ENCODE results near the gene KLHL24. TPM values are rescaled to one million over a fixed set of nuclear protein-coding genes. Genes with fewer than 3 reads are reported as not detected.

The KLHL24 gene, protein sequence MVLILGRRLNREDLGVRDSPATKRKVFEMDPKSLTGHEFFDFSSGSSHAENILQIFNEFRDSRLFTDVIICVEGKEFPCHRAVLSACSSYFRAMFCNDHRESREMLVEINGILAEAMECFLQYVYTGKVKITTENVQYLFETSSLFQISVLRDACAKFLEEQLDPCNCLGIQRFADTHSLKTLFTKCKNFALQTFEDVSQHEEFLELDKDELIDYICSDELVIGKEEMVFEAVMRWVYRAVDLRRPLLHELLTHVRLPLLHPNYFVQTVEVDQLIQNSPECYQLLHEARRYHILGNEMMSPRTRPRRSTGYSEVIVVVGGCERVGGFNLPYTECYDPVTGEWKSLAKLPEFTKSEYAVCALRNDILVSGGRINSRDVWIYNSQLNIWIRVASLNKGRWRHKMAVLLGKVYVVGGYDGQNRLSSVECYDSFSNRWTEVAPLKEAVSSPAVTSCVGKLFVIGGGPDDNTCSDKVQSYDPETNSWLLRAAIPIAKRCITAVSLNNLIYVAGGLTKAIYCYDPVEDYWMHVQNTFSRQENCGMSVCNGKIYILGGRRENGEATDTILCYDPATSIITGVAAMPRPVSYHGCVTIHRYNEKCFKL
- 66.5 and 67.5 TPM in 2 replicates for total RNA-seq

DNA sequence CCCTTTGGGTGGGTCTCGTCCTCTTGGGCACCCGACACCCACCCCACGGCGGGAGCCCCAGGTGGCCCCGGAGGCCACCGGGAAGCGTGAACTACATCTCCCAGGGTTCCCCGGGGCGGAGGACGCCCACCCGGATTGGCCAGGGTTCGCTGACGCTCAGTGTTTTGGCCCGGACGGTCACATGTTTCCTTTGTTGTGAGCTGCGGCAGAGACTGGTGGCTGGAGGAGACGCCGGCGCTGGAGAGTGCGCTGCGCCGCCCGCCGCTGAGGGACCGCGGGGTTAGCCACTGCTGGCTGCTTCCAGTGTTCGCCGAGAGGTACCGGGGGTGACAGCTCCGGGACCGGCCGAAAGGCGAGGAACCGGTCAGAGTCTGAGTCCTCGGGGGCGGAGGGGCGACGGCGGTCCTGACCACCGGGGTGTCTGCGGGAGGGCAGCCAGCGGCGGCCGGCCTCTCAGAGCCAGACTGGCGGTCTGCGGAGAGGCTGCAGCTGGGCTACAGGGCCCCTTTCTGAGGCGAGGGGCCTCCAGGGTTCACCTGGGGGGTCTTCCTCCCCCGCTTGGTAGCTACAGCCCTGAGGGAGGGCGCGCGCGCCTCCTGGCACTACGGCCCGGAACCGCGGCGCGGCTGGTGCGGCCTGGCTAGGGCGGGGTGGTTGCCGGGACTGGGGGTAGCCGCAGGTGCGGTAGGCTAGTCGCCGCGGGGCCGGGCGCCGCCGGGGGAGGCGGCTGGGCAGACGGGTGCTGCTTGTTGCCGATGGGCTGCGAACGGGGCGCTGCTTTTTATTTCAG is at the start of gene KLHL24:
Gene KLHL24 (plus strand): TSS at position 193 of the 790 bp plus-strand sequence. CDS start 14,734 bp downstream, outside the sequence.

DNA sequence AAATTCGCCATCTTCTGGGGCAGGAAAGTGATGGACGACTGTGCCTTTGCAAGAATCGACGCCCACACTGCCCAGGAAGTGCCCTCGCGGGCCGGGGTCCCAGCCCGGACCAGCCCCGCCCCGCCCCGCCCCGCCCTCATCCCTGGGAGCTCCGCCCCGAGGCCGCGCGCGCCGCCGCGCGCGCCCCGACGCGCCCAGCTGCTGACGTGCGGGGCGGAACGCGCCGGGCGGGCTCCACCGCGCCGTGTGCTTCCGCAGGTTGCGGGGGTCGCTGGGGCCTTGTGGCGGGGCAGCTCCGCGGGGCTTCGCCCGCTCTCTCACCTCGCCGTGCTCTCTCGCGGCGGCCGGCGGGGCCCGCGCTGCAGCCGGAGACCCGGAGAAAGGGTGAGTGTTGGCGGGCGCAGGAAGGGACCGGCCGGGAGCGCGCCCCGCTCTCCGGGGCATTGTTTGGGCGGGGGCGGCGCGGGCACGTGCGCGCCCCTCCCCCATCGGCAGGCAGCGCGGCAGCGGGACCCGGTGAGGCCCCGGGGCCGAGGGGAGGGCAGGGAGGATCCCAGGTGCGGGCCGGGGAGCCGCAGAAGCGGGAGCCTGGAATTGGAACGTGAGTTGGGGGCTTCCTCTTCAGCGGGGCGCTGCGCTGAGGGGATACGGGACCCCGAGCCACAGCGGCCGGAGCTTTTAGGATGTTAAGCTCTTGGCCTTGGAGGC is 62.3 kb downstream of the KLHL24 start, which contains the start of gene YEATS2:
Gene YEATS2 (plus strand): TSS at position 188 of the 708 bp plus-strand sequence. CDS start 17,366 bp downstream, outside the sequence.

Other genes starting within 250 kb of the KLHL24 start
- 0.15 TPM in 1 of 2 replicates, not detected in the other for gene MCF2L2, start 207.0 kb upstream of the KLHL24 start, total RNA-seq
- gene KLHL6, start 79.9 kb upstream of the KLHL24 start, total RNA-seq = not detected in 2 replicates
- 24.7 and 44.2 TPM in 2 replicates for gene YEATS2, start 62.2 kb downstream of the KLHL24 start, total RNA-seq
- 1.9 and 2.3 TPM in 2 replicates for gene MAP6D1, start 190.0 kb downstream of the KLHL24 start, total RNA-seq
- gene PARL, start 249.3 kb downstream of the KLHL24 start, total RNA-seq = 30.9 and 46.7 TPM in 2 replicates